Caki2 (cell line): ENCODE measurements around the gene ECHDC3. TPM values are rescaled to one million over a fixed set of nuclear protein-coding genes. Genes with fewer than 3 reads are reported as not detected.

Experiments used
- DNase-seq: peaks from one replicate; pipeline ENCODE4 v3.0.0-alpha.2; 2015; ENCODE audit warnings: low read depth
- in situ Hi-C: cut with HindIII; loops from 2 replicates; pipeline ENCODE4 v1.10.0; 2016; ENCODE audit warnings: low sequenced_read_pairs, low pct_unique_long_range_greater_than_20kb, mixed read lengths
- total RNA-seq: library from RNA; depleted of rRNA; stranded (reverse); fragments of >200 nt; shearing (Covaris generic); gene quantifications from 2 replicates; pipeline ENCODE4 v1.2.3, GENCODE V29; 2014; ENCODE audit warnings: low replicate concordance; rRNA removed

Gene ECHDC3
- total RNA-seq, 1 experiment from 2014 or later = 36.8 TPM

- DNase-seq = no peak
- in situ Hi-C loops = no loop called here
Measured at GRCh38 chr10:11796474-11796873, 54.3 kb downstream of the ECHDC3 start.

- DNase-seq = no peak
- in situ Hi-C loops = no loop called here
Measured at GRCh38 chr10:11797281-11797680, 55.1 kb downstream of the ECHDC3 start.

- in situ Hi-C loops = no loop called here
- no peak for DNase-seq
Measured at GRCh38 chr10:11797847-11798633, 55.9 kb downstream of the ECHDC3 start.

- in situ Hi-C loops = no loop called here
Measured at GRCh38 chr10:11798845-11799735, 56.9 kb downstream of the ECHDC3 start.

GRCh38 chr10:11799736-11800080 lies 57.5 kb downstream of the ECHDC3 start:
- no peak for DNase-seq
- in situ Hi-C loops = no loop called here

More at GRCh38 chr10:11798845-11799735, 56.9 kb downstream of the ECHDC3 start:
- DNase-seq = peak; percentile 80

- DNase-seq = no peak
- in situ Hi-C loops = no loop called here
Measured at GRCh38 chr10:11804336-11804735, 62.2 kb downstream of the ECHDC3 start.

GRCh38 chr10:11805792-11806191 lies 63.6 kb downstream of the ECHDC3 start:
- in situ Hi-C loops = no loop called here
- DNase-seq = no peak

GRCh38 chr10:11806706-11807105 lies 64.5 kb downstream of the ECHDC3 start:
- DNase-seq = no peak
- in situ Hi-C loops = no loop called here

- DNase-seq = no peak
- in situ Hi-C loops = no loop called here
Measured at GRCh38 chr10:11808808-11809207, 66.6 kb downstream of the ECHDC3 start.

GRCh38 chr10:11810313-11810766 lies 68.2 kb downstream of the ECHDC3 start:
- peak; percentile 65 for DNase-seq
- in situ Hi-C loops = no loop called here

- in situ Hi-C loops = no loop called here
- DNase-seq = no peak
Measured at GRCh38 chr10:11810973-11811372, 68.8 kb downstream of the ECHDC3 start.

GRCh38 chr10:11813177-11813576 lies 71.0 kb downstream of the ECHDC3 start:
- DNase-seq = no peak
- in situ Hi-C loops = no loop called here

Other genes starting within 250 kb of the ECHDC3 start
- gene USP6NL, start 130.7 kb upstream of the ECHDC3 start, total RNA-seq = 5.2 and 8.2 TPM in 2 replicates
- gene PROSER2, start 81.0 kb downstream of the ECHDC3 start, total RNA-seq = 83.5 and 84.9 TPM in 2 replicates